K562 (cell line): ENCODE measurements around the gene RUVBL2. TPM values are rescaled to one million over a fixed set of nuclear protein-coding genes. Genes with fewer than 3 reads are reported as not detected.

ENCODE experiments used
- CTBP1 ChIP-seq: fragments of 450-650 bp; IDR thresholded peaks from 2 replicates; pipeline ENCODE4 v1.6.1; 2016; ENCODE audit warnings: borderline replicate concordance
- EWSR1 ChIP-seq: fragments of 450-650 bp; IDR thresholded peaks from 2 replicates; pipeline ENCODE4 v1.6.1; 2018; ENCODE audit warnings: borderline replicate concordance, mild to moderate bottlenecking, low read depth, moderate library complexity; ENCODE audit not compliant: partially characterized antibody
- HDAC1 ChIP-seq, 2 experiments: fragments of 450-650 bp; IDR thresholded peaks; 2 replicates each; pipeline ENCODE4 v1.6.1; 2016 to 2017; ENCODE audit warnings: inconsistent platforms in 1 of 2, mild to moderate bottlenecking in 1 of 2, moderate library complexity in 1 of 2
- KLF13 ChIP-seq: fragments of 450-650 bp; IDR thresholded peaks from 2 replicates; pipeline ENCODE4 v1.6.1; 2016; ENCODE audit warnings: missing genetic modification characterization, low read depth, mild to moderate bottlenecking, missing compliant biosample characterization, moderate library complexity, borderline replicate concordance
- MTA3 ChIP-seq: fragments of 450-650 bp; formaldehyde crosslinking; IDR thresholded peaks from 2 replicates; pipeline ENCODE4 v1.6.1; 2017; ENCODE audit warnings: mild to moderate bottlenecking, borderline replicate concordance
- PCBP1 ChIP-seq: fragments of 200-400 bp; formaldehyde crosslinking; IDR thresholded peaks from 2 replicates; pipeline ENCODE4 v1.6.1; 2018; ENCODE audit warnings: mild to moderate bottlenecking, low read depth, low read length; ENCODE audit not compliant: poor library complexity, severe bottlenecking
- PHF20 ChIP-seq: fragments of 450-650 bp; IDR thresholded peaks from 2 replicates; pipeline ENCODE4 v1.6.1; 2018; ENCODE audit not compliant: partially characterized antibody
- SP2 ChIP-seq: IDR thresholded peaks from 2 replicates; pipeline ENCODE4 v1.6.1; 2011; ENCODE audit warnings: mild to moderate bottlenecking, low read depth, low read length, moderate library complexity; ENCODE audit not compliant: poor library complexity, severe bottlenecking; ENCODE audit errors: extremely low read depth
- STAT5A ChIP-seq: IDR thresholded peaks from 2 replicates; pipeline ENCODE4 v1.6.1; 2012; ENCODE audit warnings: low read length, inconsistent platforms, borderline replicate concordance
- ZFX ChIP-seq: sonication (generic); formaldehyde crosslinking; IDR thresholded peaks from 2 replicates; pipeline ENCODE4 v1.8.0; 2022; ENCODE audit warnings: mild to moderate bottlenecking, missing genetic modification reagents, moderate library complexity
- ZNF143 ChIP-seq: sonication (generic); formaldehyde crosslinking; IDR thresholded peaks from 2 replicates; pipeline ENCODE4 v1.9.0; 2022; ENCODE audit warnings: mild to moderate bottlenecking, missing genetic modification reagents
- ZNF785 ChIP-seq: fragments of 250-450 bp; sonication (Bioruptor Pico); IDR thresholded peaks from 2 replicates; pipeline ENCODE4 v1.4.0; 2020; ENCODE audit warnings: mild to moderate bottlenecking
- polyA plus RNA-seq, 8 experiments: library from polyadenylated mRNA; depleted of rRNA in 4 of 8; stranded (reverse) in 5 of 8; unstranded in 3 of 8; fragments of >200 nt; fragmentation: Nextera tagmentation in 2 of 8; fragmentation: Illumina TruSeq in 1 of 8; extraction: Ambion mirVana in 2 of 8; extraction: Trizol in 1 of 8; gene quantifications; 2 replicates each; pipeline versions ENCODE4 v1.2.1 to v1.2.3, GENCODE V29; 2011 to 2014; ENCODE audit warnings: inconsistent platforms in 1 of 8, missing spikeins in 1 of 8
- total RNA-seq, 7 experiments: library from RNA; depleted of rRNA in 6 of 7; stranded (reverse); fragments of >200 nt in 6 of 7; fragmentation: Illumina TruSeq in 2 of 7; extraction: Trizol in 2 of 7; gene quantifications; 2 replicates each; pipeline versions ENCODE4 v1.2.1 to v1.2.3, GENCODE V29; 2011 to 2021; ENCODE audit warnings: low replicate concordance in 1 of 7
- TF ChIP-seq, protein P1 (sequence below), 3 experiments: IDR thresholded peaks in 2 of 3; conservative IDR thresholded peaks in 1 of 3; 2 replicates each; pipeline ENCODE4 v1.5.1; 2011 to 2012; ENCODE audit warnings: low read length in 3 of 3, mild to moderate bottlenecking in 3 of 3, control low read depth in 2 of 3, improper control_type of control experiment in 1 of 3, inconsistent platforms in 1 of 3, low read depth in 1 of 3, mixed read lengths in 1 of 3, moderate library complexity in 1 of 3; ENCODE audit not compliant: insufficient read depth in 2 of 3
- TF ChIP-seq, protein P2 (sequence below), 2 experiments: IDR thresholded peaks; 2 replicates each; pipeline ENCODE4 v1.6.1; 2012; ENCODE audit warnings: improper control_type of control experiment in 2 of 2, low read depth in 2 of 2, low read length in 2 of 2, borderline replicate concordance in 1 of 2
- TF ChIP-seq, protein P3 (sequence below): fragments of 250-450 bp; sonication (Bioruptor Pico); IDR thresholded peaks from 2 replicates; pipeline ENCODE4 v1.5.0; 2021
- TF ChIP-seq, protein P4 (sequence below): sonication (generic); formaldehyde crosslinking; IDR thresholded peaks from 2 replicates; pipeline ENCODE4 v1.8.1; 2023; ENCODE audit warnings: missing genetic modification reagents, mild to moderate bottlenecking, borderline replicate concordance

RUVBL2 gene
- total and polyA plus RNA-seq, 9 of the 15 experiments (the other 6 are each of a cell fraction or from before 2014, with no cell fraction given) = 71.4 to 453 (median 237) TPM

DNA sequence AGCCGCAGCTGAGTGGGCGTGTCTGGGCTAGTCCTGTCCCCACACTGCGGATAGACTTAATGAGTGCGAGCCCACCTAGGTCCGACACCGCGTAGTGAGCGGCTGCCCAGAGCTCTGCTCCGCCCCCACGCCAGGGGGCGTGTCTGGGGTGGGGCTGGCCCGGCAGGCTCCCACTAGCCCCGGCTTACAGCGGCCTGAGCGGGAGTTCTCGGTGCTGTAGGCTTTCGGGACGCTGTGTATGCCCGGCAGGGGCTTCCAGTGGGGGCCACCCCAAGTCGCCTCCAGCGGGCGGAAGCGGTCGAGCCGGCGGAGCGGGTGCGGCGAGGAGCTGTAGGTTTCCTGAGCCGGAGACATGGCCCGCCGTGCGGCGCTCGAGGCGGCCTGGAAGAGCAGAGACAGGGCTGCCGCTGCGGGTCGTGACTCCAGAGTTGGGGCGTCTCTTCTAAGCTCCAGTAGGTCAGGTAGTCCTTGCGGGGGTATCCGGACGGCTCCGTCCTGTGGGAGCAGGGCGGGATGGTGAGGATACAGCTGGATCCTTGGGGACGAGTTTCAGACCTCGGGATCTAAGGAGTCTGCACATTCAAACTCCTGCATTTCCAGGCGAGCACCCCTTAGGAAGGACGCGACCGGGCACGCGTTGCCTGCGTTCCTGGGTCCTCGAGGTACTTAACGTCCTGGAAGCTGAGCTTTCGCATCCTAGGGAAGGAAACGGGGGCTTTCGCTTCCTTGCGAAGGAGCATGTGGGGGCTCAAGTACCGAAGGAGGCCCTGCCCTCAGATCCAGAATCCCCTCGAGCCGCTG is 62.6 kb downstream of the RUVBL2 start (continued):
- TF ChIP-seq, protein P1, sequence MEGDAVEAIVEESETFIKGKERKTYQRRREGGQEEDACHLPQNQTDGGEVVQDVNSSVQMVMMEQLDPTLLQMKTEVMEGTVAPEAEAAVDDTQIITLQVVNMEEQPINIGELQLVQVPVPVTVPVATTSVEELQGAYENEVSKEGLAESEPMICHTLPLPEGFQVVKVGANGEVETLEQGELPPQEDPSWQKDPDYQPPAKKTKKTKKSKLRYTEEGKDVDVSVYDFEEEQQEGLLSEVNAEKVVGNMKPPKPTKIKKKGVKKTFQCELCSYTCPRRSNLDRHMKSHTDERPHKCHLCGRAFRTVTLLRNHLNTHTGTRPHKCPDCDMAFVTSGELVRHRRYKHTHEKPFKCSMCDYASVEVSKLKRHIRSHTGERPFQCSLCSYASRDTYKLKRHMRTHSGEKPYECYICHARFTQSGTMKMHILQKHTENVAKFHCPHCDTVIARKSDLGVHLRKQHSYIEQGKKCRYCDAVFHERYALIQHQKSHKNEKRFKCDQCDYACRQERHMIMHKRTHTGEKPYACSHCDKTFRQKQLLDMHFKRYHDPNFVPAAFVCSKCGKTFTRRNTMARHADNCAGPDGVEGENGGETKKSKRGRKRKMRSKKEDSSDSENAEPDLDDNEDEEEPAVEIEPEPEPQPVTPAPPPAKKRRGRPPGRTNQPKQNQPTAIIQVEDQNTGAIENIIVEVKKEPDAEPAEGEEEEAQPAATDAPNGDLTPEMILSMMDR (IDR thresholded peaks at IDR 0.05 in 2 of 3, conservative IDR thresholded peaks at IDR 0.05 in 1 of 3; ENCODE audit: insufficient read depth in 2 of 3, low read depth in 1 of 3, low read length in 3 of 3) = peak in 2 of 3 experiments; percentile 18 to 34; a peak in 2 of 6 replicates
- TF ChIP-seq ZNF143 (CRISPR knock-in tag) (no peak), CTBP1 (peak; percentile 31; the same call in 1 of the 2 replicates), MTA3 (peak; percentile 64; the same call in 1 of the 2 replicates), ZFX (CRISPR knock-in tag) (peak; percentile 21; the same call in 1 of the 2 replicates), EWSR1 (no peak), ZNF785 (CRISPR knock-in tag) (no peak), PCBP1 (peak; percentile 62), STAT5A (no peak), HDAC1 (IDR thresholded peaks at IDR 0.05) (peak in 1 of 2 experiments; percentile 45; a peak in 1 of 4 replicates), SP2 (peak; percentile 29), KLF13 (tag) (peak; percentile 86; the same call in 1 of the 2 replicates), PHF20 (peak; percentile 55)
- TF ChIP-seq, protein P2, sequence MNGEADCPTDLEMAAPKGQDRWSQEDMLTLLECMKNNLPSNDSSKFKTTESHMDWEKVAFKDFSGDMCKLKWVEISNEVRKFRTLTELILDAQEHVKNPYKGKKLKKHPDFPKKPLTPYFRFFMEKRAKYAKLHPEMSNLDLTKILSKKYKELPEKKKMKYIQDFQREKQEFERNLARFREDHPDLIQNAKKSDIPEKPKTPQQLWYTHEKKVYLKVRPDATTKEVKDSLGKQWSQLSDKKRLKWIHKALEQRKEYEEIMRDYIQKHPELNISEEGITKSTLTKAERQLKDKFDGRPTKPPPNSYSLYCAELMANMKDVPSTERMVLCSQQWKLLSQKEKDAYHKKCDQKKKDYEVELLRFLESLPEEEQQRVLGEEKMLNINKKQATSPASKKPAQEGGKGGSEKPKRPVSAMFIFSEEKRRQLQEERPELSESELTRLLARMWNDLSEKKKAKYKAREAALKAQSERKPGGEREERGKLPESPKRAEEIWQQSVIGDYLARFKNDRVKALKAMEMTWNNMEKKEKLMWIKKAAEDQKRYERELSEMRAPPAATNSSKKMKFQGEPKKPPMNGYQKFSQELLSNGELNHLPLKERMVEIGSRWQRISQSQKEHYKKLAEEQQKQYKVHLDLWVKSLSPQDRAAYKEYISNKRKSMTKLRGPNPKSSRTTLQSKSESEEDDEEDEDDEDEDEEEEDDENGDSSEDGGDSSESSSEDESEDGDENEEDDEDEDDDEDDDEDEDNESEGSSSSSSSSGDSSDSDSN (IDR thresholded peaks at IDR 0.05; ENCODE audit: borderline replicate concordance in 1 of 2, low read depth in 2 of 2, low read length in 2 of 2) = 0 out of 4 replicates have a peak, but pooled peaks of 1 of the 2 experiments have one; percentile 71
- TF ChIP-seq, protein P3, sequence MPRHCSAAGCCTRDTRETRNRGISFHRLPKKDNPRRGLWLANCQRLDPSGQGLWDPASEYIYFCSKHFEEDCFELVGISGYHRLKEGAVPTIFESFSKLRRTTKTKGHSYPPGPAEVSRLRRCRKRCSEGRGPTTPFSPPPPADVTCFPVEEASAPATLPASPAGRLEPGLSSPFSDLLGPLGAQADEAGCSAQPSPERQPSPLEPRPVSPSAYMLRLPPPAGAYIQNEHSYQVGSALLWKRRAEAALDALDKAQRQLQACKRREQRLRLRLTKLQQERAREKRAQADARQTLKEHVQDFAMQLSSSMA (CRISPR knock-in tag) = no peak
- TF ChIP-seq, protein P4, sequence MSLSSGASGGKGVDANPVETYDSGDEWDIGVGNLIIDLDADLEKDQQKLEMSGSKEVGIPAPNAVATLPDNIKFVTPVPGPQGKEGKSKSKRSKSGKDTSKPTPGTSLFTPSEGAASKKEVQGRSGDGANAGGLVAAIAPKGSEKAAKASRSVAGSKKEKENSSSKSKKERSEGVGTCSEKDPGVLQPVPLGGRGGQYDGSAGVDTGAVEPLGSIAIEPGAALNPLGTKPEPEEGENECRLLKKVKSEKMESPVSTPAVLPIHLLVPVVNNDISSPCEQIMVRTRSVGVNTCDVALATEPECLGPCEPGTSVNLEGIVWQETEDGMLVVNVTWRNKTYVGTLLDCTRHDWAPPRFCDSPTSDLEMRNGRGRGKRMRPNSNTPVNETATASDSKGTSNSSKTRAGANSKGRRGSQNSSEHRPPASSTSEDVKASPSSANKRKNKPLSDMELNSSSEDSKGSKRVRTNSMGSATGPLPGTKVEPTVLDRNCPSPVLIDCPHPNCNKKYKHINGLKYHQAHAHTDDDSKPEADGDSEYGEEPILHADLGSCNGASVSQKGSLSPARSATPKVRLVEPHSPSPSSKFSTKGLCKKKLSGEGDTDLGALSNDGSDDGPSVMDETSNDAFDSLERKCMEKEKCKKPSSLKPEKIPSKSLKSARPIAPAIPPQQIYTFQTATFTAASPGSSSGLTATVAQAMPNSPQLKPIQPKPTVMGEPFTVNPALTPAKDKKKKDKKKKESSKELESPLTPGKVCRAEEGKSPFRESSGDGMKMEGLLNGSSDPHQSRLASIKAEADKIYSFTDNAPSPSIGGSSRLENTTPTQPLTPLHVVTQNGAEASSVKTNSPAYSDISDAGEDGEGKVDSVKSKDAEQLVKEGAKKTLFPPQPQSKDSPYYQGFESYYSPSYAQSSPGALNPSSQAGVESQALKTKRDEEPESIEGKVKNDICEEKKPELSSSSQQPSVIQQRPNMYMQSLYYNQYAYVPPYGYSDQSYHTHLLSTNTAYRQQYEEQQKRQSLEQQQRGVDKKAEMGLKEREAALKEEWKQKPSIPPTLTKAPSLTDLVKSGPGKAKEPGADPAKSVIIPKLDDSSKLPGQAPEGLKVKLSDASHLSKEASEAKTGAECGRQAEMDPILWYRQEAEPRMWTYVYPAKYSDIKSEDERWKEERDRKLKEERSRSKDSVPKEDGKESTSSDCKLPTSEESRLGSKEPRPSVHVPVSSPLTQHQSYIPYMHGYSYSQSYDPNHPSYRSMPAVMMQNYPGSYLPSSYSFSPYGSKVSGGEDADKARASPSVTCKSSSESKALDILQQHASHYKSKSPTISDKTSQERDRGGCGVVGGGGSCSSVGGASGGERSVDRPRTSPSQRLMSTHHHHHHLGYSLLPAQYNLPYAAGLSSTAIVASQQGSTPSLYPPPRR (CRISPR knock-in tag) = no peak
